Putamen (tissue), 1 donor: ENCODE results near the gene KLF9.

Experiments used
- DNase-seq: peaks from one replicate; pipeline ENCODE4 v3.0.0-alpha.2; 2016; ENCODE audit warnings: low spot score

KLF9 gene

DNA sequence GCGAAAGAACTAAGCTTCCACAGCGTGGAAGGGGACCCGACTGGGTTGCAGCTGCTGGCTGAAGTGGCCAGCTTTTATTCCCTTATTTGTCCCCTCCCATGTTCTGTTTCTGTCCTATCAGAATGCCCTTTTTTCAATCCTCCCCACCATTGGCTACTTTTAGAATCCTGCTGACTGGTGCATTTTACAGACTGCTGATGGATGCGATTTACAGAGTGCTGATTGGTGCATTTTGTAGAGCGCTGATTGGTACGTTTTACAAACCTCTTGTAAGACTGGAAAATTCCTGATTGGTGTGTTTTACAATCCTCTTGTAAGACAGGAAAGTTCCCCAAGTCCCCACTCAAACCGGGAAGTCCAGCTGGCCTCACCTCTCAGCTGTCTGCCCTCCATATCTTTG is 50.7 kb downstream of the KLF9 start:
- DNase-seq = no peak

DNA sequence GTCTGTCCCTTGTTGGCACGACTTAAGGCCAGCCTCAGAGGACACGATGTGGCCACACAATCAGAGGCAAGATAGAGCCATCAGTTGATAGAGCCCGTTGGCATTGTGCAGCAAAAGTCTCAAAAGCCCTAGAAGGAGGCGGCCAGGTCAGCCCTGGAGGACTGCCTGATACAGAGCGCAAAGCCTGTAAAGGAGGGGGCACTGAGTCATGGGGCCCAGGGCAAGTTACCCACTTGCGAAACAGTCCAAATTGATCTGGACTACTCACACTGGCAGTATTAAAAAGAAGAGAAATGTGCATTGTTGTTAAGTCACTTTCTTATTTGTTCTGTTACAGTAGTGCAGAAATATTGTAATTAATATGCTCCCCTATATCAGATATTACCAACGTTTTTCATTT is 51.5 kb downstream of the KLF9 start:
- DNase-seq = no peak

DNA sequence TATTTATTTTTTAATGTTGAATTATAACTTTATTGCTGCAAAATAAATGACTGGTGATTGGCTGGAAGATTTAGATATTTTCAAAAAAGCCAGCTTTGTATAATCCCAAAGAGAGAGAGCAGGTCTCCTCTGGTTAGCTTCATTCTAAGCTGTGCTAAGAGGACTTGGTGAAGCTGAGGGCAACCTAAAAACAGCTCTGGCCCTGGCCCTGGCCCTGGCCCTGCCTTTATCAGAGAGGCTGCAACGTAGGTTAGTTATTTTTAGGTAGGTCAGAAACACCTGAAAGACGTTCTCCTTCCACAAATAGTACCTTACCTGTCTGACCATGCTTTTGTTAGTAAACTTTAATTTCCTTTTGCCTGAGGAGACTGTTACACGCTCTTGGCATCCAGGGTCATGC is 58.7 kb downstream of the KLF9 start:
- DNase-seq = no peak

DNA sequence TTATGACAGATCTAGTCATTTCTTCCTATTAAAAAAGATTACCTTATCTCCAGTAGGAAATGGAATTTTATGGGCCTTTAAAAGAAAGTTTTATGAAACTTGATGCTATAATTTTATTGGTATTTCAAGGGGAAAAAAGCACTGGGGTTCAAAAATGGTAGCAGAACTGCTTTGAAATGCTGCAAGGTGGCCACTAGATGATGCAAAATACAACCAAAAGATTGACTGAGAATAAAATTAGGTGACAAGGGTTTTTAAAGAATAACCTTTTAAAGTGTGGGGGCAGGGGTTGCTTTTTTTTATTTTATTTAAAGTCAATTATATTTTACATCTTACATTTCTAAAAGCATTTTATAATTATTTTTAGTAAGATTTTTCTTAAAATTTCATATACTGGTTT is 61.7 kb downstream of the KLF9 start:
- DNase-seq = no peak

DNA sequence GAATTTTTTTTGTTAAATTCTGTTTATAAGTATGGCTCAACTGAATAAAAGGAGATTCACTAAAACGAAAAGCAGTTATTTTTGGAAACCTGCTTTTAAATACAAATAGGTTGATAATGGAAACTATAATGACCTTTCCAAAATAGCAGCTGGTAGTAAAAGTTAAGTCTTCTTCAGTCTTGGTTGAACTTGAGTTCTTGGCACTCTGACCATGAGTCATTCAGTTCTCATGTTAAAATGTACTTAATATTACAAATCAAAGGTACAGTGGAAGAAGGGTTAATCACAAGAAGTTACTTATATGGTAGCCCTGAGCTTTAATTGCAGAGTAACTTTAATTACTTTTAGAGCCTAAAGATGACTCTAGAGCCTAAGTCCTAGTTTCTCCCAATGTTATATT is 62.1 kb downstream of the KLF9 start:
- no peak for DNase-seq

DNA sequence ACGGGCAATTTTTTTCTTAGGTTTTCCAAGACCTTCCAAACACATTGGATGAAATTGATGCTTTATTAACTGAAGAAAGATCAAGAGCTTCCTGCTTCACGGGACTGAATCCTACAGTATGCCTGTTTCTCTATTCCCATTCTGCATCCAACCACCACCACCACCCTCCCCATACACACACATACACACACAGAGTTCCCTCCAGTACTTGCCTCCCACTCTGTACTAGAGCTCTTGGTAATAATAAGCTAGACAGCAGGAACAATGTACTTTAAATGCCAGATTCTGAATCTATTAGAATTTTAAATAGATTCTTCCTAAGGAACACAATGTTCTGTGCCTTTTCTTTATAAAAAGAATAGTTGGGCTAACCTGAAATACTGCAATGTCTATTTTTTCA is 67.4 kb downstream of the KLF9 start:
- peak; percentile 79 for DNase-seq

DNA sequence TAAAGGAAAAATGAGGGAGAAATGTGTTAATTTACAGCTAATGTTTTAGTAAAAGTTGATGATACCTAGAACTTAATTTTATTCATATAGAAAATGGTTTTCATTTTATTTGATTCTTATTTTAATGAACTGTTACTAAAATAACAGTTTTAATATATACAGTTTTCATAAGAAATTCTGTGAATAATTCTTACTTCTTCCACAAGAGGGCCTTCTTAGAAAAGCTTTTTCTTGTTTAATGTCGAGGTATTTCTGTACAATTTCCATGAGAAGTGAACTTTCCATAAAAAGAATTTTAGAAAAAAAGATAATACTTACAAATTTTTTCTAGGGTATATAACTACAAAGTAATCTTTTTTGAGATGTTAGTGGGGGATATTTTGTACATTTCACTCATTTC is 73.9 kb downstream of the KLF9 start:
- no peak for DNase-seq
